ENCODE results near the gene SRPK3.

- TF ChIP-seq CTCF (IDR thresholded peaks at IDR 0.05) (no peak), TCF7L2 (IDR thresholded peaks at IDR 0.05; ENCODE audit: low read depth, low read length) (no peak), POLR2AphosphoS5 (IDR thresholded peaks at IDR 0.05; ENCODE audit: low read depth, low read length) (no peak), SIN3A (IDR thresholded peaks at IDR 0.05; ENCODE audit: borderline replicate concordance, insufficient read depth, low read depth, low read length) (no peak), REST (IDR thresholded peaks at IDR 0.05; ENCODE audit: insufficient read depth in 1 of 2, low read depth in 2 of 2, low read length in 1 of 2) (no peak)
Observed at GRCh38 chrX:153778684-153779101, 2.1 kb upstream of the SRPK3 start.

All from Panc1 (cell line).